Measurements from ENCODE around the gene RASSF1. TPM values are rescaled to one million over a fixed set of nuclear protein-coding genes. Genes with fewer than 3 reads are reported as not detected.

Gene RASSF1
- total RNA-seq, 1 experiment from 2014 or later: 51.7 TPM

- DNase-seq (ENCODE audit: low read depth): no peak
These were observed 2.4 kb upstream of the RASSF1 start for GRCh38 chr3:50342813-50343633.

- no peak for DNase-seq (ENCODE audit: low read depth)
These were observed 1.5 kb upstream of the RASSF1 start for GRCh38 chr3:50341996-50342650.

GRCh38 chr3:50341537-50341936 lies 901 bp upstream of the RASSF1 start:
- no peak for DNase-seq (ENCODE audit: low read depth)

- DNase-seq (ENCODE audit: low read depth): no peak
These were observed 539 bp downstream of the RASSF1 start for GRCh38 chr3:50340147-50340447.

- peak; percentile 42 for DNase-seq (ENCODE audit: low read depth)
These were observed 1.0 kb downstream of the RASSF1 start for GRCh38 chr3:50339485-50340146.

GRCh38 chr3:50338965-50339364 lies 1.7 kb downstream of the RASSF1 start:
- DNase-seq (ENCODE audit: low read depth): no peak

GRCh38 chr3:50337175-50337861 lies 3.3 kb downstream of the RASSF1 start:
- peak; percentile 99 for DNase-seq (ENCODE audit: low read depth)

- DNase-seq (ENCODE audit: low read depth): peak; percentile 38
These were observed 4.0 kb downstream of the RASSF1 start for GRCh38 chr3:50336452-50337174.

GRCh38 chr3:50334339-50335075 lies 6.1 kb downstream of the RASSF1 start:
- DNase-seq (ENCODE audit: low read depth): no peak

GRCh38 chr3:50333744-50334328 lies 6.8 kb downstream of the RASSF1 start:
- peak; percentile 28 for DNase-seq (ENCODE audit: low read depth)

- DNase-seq (ENCODE audit: low read depth): no peak
These were observed 9.2 kb downstream of the RASSF1 start for GRCh38 chr3:50331364-50331907.

GRCh38 chr3:50330330-50330729 lies 10.3 kb downstream of the RASSF1 start:
- no peak for DNase-seq (ENCODE audit: low read depth)

- DNase-seq (ENCODE audit: low read depth): peak; percentile 96
These were observed 12.5 kb downstream of the RASSF1 start, which contains the start of gene TUSC2 for GRCh38 chr3:50327943-50328691. TUSC2 (minus strand) TSS chr3:50328223; CDS start chr3:50328099, 124 bp downstream.

- DNase-seq (ENCODE audit: low read depth): no peak
These were observed 13.5 kb downstream of the RASSF1 start for GRCh38 chr3:50327129-50327528.

- DNase-seq (ENCODE audit: low read depth): no peak
These were observed 14.5 kb downstream of the RASSF1 start for GRCh38 chr3:50326182-50326541.

- no peak for DNase-seq (ENCODE audit: low read depth)
These were observed 15.0 kb downstream of the RASSF1 start for GRCh38 chr3:50325497-50326181.

- no peak for DNase-seq (ENCODE audit: low read depth)
These were observed 15.5 kb downstream of the RASSF1 start for GRCh38 chr3:50325113-50325480.

- peak; percentile 66 for DNase-seq (ENCODE audit: low read depth)
These were observed 16.1 kb downstream of the RASSF1 start for GRCh38 chr3:50324351-50325112.
